HG02973 (cell line): ENCODE data around the gene CNTLN.

Experiments used
- ATAC-seq: cut with Tn5 transposase; IDR thresholded peaks from one replicate; pipeline ENCODE4 v1.9.1; 2021; ENCODE audit warnings: moderate library complexity; ENCODE audit not compliant: unreplicated experiment

The CNTLN gene, protein sequence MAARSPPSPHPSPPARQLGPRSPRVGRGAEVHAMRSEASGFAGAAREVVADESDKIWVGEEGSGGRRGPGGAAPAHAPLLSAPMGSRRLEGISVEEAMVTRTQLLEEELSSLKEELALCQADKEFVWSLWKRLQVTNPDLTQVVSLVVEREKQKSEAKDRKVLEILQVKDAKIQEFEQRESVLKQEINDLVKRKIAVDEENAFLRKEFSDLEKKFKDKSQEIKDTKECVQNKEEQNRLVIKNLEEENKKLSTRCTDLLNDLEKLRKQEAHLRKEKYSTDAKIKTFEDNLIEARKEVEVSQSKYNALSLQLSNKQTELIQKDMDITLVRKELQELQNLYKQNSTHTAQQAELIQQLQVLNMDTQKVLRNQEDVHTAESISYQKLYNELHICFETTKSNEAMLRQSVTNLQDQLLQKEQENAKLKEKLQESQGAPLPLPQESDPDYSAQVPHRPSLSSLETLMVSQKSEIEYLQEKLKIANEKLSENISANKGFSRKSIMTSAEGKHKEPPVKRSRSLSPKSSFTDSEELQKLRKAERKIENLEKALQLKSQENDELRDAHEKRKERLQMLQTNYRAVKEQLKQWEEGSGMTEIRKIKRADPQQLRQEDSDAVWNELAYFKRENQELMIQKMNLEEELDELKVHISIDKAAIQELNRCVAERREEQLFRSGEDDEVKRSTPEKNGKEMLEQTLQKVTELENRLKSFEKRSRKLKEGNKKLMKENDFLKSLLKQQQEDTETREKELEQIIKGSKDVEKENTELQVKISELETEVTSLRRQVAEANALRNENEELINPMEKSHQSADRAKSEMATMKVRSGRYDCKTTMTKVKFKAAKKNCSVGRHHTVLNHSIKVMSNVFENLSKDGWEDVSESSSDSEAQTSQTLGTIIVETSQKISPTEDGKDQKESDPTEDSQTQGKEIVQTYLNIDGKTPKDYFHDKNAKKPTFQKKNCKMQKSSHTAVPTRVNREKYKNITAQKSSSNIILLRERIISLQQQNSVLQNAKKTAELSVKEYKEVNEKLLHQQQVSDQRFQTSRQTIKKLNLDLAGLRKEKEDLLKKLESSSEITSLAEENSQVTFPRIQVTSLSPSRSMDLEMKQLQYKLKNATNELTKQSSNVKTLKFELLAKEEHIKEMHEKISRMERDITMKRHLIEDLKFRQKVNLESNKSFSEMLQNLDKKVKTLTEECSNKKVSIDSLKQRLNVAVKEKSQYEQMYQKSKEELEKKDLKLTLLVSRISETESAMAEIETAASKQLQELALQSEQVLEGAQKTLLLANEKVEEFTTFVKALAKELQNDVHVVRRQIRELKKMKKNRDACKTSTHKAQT (N-terminal part only)

DNA sequence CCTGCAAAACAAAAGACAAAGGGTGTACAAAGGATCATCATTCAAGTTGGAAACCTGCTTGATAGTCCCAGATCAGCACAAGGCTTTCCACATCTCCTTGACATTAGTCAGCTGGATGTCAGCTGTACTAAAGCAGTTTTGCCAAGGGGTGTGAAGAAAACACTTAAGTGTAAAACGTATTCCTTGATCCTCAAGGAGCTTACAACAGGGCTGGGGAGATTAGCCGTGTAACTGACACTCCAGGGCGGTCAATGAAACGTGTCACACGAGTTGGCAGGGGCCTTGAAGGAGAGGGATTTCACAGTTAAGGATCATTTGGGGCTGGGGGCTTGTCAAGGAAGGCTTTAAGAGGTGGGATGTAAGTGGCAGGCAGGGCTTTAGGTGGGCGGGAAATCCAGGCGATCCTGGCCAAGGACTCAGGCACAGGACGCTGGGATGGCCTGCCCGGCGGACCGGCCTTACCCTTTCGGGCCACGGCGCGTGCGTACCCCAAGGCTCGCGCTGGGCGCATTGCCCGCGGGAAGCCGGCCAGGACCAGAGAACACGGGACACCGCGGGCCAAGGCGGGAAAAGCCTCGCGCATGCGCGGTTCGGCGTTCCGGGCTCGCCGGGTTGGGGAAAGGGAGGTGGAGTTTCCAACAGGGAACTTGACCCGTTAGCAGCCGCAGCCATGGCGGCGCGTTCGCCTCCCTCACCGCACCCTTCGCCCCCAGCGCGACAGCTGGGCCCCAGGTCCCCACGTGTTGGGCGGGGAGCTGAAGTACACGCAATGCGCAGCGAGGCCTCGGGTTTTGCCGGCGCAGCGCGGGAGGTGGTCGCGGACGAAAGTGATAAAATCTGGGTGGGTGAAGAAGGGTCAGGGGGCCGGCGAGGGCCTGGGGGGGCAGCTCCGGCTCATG is at the start of gene CNTLN:
Gene CNTLN (plus strand): TSS at position 645 of the 899 bp plus-strand sequence. CDS start 26 bp downstream, at position 671.
- ATAC-seq = no peak

GRCh38 chr9:17088566-17088965 is 46.3 kb upstream of the CNTLN start:
- no peak for ATAC-seq

GRCh38 chr9:17090041-17090440 is 44.8 kb upstream of the CNTLN start:
- no peak for ATAC-seq

DNA sequence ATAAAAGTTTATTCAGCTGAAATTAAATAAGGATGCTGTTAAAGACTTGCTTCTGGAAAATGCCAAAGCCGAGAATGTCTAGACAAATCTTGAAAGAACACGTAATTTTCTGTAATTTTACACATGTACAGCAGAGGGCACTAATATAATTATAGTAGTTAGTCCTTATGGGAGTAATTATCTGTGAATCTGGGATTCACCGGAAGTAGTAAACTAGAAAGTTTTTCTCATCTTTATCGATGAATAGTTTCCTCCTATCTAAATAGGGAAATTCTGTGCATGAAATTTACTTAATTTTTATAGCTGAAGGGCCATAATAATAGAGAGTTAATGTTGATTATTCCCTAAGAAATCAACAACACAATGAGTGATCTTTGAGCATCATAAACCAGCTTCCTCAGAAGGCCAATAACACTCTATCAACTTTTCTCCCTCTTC is 18.4 kb upstream of the CNTLN start:
- no peak for ATAC-seq

DNA sequence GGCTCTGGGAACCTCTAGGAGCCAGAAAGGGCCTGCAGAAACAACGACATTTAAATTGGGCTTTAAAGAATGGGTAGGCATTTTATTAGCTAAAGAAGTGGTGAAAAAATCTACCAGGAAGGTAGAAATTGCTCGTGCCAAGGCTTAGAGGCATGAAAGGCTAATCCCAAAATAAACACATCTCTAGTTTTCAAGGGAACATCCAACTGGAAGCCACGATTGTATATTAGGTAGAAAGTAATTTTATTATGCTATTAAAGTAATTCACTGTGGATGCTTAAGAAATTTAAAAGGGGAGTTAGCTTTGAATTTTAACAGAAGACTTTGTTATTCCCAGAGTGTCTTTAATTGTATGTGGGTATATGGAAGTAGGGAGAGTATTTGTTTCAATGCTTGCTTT is 17.5 kb upstream of the CNTLN start:
- ATAC-seq = no peak

- no peak for ATAC-seq
These were observed 14.6 kb upstream of the CNTLN start for GRCh38 chr9:17120203-17120602.

DNA sequence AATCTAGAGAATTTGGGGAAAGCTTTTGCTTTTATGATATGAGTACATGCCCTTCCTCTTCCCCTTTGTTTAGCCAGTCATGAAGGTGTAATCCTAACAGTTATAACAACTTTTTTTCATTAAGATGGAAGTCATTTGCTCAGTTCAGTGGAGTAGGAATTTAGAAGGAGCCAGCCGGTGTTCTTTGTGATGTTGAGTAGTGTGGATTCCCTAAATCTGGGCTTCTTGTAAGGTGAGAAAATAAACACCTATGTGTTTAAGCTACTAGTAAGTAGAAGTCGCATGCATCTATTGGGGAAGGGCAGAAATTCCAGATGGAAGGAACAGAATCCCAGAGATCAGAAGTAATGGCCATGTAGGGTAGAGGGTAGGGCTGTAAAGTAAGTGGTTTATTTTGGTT is 13.6 kb upstream of the CNTLN start:
- ATAC-seq = no peak

DNA sequence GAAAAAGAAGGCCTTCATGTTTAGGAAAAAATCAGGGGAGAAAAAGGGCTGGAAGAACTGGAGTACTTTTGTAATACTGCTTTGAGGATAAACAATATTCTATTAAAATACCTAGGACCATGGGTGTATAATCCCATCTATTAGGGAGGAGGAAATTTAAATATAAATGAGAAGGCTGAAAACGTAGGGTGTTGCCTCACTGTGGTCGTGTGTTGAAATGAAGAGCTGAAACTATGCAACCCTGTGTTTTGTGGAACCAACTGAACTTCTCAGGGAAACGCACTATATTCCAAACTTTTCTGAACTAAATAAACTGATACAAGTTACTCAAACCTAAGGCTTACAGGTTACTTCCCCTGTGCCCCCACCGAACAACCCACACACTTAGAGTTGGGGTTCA is 4.5 kb upstream of the CNTLN start:
- no peak for ATAC-seq

DNA sequence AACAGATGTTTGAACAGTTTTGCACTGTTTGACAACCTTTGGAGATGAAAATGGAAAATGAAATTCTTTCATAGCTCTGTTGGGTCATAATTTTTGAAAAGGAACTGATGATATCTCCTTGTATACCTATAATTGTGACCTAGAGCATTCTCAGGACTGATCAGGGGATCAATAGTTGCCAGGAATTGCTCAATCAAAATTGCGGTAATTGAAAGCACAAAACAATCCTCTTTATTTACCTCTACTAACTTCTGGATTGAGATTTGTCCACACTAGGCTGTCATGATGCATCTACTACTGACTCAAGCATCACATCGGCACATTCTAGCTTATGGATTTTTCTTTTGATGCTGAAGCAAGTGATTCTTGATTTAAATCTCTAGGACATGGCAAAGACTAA is 4.1 kb upstream of the CNTLN start:
- no peak for ATAC-seq

- no peak for ATAC-seq
These were observed 3.3 kb upstream of the CNTLN start for GRCh38 chr9:17131494-17131893.

DNA sequence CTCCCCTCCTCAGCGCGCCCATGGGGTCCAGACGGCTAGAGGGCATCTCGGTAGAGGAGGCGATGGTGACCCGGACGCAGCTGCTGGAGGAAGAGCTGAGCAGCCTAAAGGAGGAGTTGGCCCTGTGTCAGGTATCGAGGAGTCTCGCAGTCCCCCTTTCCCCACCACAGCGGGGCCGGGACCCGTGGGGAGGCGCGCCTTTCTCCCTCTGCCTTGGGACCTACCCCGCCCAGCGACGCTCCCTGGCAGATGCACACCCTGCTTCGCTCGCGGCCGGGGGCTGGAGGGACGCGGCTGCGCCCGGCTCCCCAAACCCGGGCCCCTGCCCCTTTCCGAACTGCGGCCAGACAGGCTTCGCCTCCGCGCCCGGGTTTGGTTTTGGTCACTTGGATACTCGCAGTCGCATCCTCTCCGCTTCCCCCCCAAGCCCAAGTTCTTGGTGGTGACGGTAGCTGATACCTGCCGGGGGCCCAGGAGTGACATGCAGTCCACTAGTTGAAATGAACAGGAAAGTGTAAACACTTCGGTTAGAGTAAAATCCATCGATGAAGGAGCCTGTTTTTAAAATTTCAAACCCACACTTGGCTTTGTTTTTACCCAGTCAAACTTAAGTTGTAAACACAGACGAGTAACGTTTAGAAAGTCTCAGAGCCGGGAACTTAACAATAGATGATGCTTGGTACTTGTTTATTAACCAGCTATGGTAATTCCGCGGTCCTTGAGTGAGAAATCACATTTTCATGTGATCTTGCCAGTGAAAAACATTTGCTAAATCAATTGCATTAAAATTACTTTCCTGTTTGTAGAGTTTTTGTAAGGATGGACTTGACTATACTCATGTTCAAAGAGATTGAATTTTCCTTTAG is 688 bp downstream of the CNTLN start:
- no peak for ATAC-seq

DNA sequence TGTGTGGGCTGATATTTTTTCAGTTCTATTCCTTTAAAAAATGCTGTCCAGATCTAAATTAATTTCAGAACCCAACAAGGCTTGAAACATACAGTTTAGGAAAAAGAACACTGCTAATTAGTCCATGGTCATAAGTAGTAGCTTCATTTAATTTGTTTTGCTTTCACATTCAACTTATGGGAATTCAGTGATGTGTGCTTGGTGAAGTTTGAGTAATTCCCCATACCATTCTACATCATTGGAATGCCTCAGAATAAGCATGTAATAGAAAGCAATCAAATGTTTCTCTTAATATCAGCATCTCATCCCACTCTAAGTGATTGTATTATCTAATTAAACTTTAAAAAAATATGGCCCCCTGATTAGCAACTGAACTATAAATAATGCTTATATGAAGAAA is 2.7 kb downstream of the CNTLN start:
- no peak for ATAC-seq

DNA sequence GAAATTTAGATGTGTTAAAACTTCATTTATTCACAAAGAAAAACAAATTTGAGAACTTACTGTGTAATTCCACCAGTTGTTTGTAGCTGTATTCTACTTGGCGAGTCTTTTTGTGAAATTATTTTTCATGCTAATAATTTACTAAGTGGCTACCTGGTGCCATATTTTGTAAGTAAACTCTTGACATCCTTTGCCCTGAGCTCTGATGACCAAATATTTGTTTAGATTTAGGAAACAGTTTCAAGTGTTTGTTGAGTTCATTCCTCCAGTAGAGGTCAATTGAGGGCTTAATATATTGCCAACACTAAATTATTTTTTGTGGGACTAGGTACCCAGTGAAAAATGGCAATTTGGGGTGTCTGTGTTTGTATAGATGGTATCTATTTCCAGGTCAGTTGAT is 3.7 kb downstream of the CNTLN start:
- no peak for ATAC-seq

- ATAC-seq = no peak
These were observed 5.6 kb downstream of the CNTLN start for GRCh38 chr9:17140418-17140817.

DNA sequence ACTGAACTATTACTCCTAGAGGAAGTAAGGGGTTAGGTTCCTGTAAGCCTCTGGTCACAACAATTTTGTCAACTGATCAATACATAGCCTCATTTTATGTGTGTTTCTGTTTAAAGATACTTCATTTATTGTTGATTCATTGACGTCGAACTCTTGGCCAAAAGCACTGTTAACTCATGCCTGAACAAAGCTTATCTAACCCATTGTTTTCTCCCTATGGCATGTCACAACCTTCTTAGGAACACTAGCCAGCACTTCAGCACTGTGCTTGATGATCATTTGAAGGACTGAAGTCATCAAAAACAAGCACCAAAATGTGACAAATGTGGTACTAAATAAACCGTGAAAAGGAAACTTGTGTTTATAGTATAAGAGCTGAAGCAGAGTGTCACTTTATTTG is 13.5 kb downstream of the CNTLN start:
- no peak for ATAC-seq

DNA sequence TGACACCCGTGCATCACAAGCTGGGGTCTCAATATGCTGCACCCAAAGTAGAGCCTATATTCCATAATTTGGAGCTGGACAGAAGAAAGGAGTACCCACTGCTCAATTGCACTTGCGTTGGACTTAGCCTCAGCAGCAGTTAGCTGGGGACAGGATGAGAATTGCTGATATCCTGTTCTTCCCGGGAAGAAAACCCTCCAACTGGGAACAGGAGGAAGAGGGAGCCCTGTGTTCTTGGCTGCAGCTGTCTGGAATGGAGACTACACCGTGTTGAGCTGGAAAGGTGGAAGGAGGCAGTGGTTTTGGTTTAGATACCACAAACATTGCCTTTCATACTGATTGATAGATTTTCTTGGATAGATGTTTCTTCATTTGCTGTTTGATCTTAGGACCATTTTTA is 24.6 kb downstream of the CNTLN start:
- no peak for ATAC-seq

DNA sequence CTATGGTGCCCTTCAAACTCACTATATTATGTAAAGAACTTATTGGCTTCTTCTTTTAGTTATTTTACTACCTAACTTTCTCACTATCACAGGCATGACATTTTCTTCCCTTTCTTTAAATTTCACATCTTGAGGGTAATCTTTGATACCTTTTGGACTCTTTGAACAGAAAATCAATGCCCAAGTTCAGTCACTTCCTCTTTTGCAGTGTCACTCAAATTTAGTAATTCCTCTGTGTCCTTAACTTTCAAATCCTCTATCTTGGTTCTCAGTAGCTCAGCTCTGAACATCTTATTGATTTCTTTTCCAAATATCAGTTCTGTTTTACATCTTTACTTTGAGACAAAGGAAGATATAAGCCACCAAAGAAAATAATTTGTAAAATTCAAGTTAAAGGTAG is 25.5 kb downstream of the CNTLN start:
- no peak for ATAC-seq

DNA sequence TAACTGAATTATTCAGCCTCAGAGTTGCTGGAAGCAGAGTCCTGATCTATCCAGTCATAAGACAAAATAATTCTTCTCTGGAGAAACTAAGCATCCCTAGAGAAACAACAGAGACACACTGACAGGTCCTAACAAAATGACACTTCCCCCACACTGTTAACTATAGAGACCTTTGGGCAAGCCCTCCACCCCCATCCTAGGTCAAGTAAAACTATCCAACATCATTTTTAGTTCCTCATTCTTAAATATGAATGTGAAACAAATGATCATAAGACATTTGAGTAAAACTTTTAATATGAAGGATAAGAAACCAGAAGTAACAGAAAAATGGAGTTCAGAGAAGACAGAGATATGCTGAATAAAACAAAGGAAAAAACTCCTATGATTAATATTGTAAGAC is 30.9 kb downstream of the CNTLN start:
- no peak for ATAC-seq

- no peak for ATAC-seq
These were observed 31.5 kb downstream of the CNTLN start for GRCh38 chr9:17166346-17166745.
